HUDEP-2 (cell line): ENCODE data around the gene TMEM82.
"Not testable (repeated sequence)": the region's sequence is repeated elsewhere in the genome, so short reads cannot be mapped to it uniquely, and the experiment has no call there.

Source experiments
- DNase-seq, 76 experiments: peaks; one replicate each; lab custom pipeline; 2025; ENCODE audit not compliant: unreplicated experiment in 76 of 76; lab: John Stamatoyannopoulos, UW

The TMEM82 gene

GRCh38 chr1:15742339-15742801, at the start of gene TMEM82:
Gene TMEM82 (plus strand): TSS chr1:15742499. CDS start chr1:15742560, 61 bp downstream.
- no peak for DNase-seq

DNA sequence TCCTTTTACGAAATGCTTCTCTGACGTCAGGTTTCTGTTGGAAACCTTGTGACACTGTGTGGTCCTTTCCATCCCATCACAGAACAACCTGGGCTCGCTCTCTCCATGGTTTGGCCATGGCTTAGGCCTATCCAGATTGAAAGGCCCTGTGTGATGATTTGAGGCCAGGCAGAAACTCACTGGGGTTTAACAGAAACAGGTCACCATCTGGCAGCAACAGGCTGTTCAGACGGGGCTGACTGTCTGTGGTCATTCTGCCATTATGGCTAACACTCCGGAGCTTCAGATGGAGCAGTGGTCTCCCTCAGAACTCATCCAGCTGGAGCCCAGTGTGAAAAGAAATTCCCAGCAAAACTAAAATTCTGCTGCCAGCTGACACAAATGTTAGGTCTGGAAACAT, 48.9 kb upstream of the TMEM82 start:
- DNase-seq: no peak

DNA sequence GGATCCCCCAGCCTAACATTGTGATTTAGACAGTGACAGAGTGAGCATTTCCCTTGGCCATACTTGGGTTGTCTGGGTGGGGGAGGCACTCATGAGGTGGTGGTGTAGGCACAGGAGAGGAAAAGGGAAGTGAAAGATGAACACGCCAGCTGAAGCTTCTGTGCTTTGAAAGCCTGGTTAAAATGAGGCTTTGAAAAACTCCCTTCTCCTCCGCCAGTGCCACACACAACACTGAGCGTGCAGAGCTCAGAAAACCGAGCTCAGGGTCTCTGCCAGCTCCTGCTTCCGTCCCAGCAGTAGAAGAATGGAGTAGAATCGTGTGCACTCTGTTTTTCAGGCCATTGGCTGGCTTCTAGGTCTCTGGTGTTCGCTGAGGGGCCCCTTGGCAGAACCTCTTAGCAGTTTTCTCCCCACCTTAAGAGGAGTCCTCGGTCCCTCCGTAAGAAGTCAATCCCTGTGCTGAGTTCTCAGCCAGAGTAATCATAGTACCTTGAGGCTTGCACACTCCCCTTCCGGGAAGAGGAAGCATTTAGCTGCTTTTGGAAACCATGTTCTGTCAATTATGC, 45.3 kb upstream of the TMEM82 start:
- peak in 4 of 76 experiments; percentile 14 to 25 (median 16) for DNase-seq

GRCh38 chr1:15698201-15698600, 44.1 kb upstream of the TMEM82 start:
- no peak for DNase-seq

DNA sequence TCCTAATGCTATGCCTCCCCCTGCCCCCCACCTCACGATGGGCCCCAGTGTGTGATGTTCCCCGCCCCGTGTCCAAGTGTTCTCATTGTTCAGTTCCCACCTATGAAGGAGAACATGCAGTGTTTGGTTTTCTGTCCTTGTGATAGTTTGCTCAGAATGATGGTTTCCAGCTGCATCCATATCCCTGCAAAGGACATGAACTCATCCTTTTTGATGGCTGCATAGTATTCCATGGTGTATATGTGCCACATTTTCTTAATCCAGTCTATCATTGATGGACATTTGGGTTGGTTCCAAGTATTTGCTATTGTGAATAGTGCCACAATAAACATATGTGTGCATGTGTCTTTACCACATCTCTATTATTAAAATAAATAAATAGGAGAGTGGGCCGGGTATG, 43.0 kb upstream of the TMEM82 start:
- not testable (repeated sequence) for DNase-seq

DNA sequence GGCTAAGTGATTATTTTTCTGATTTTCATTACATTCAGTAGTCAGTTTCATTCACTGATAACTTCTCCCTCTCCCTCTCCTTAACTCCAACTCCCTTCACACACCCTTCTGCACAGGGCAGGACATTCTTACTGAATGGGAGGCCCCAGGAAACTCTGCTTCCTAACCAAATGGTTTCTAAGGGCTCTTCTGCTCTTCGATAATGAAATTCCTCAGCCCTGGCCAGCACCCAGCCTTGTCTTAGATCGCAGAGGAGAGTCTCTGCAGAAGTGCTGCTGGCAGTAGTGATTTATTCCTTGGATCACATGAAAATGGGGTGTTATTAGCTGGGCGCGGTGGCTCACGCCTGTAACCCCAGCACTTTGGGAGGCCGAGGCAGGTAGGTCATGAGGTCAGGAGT, 41.8 kb upstream of the TMEM82 start:
- no peak for DNase-seq

GRCh38 chr1:15701784-15702183, 40.5 kb upstream of the TMEM82 start:
- DNase-seq: no peak

- peak in 9 of 76 experiments; percentile 5 to 32 (median 12) for DNase-seq
Measured at GRCh38 chr1:15702722-15703550, 39.4 kb upstream of the TMEM82 start.

GRCh38 chr1:15703562-15703961, 38.7 kb upstream of the TMEM82 start:
- DNase-seq: peak in 1 of 76 experiments; percentile 9

DNA sequence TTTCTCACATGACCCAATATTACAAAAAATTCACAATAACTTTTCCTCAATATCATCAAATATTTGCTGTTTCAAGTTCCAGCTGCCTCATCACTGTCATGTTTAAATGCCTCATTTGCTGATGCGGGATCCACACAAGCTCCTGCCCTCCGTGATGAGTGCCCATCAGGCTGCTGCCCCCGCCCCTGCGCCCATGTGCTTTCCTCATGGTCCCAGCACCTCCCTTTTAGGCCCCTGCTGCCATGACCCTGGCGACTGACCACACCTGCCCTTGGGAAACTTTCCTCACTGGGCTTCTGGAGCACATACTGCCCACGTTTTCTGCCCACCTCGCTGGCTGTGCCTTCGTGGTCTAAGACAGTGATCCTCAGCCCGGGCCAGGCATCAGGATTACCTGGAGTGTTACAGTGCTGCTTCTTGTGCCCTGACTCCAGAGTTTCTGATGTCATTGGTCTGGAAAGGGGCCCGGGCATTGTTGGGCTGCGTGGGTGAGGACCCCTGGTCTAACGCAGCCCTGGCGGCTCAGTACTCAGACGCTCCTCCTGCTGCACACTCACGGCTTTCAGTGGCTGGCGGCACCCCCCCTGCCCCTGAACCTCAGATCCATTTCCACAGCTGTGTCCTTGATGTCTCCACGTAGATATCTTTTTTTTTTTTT, 37.6 kb upstream of the TMEM82 start:
- no peak for DNase-seq

GRCh38 chr1:15705184-15705566, 37.1 kb upstream of the TMEM82 start:
- DNase-seq: no peak

DNA sequence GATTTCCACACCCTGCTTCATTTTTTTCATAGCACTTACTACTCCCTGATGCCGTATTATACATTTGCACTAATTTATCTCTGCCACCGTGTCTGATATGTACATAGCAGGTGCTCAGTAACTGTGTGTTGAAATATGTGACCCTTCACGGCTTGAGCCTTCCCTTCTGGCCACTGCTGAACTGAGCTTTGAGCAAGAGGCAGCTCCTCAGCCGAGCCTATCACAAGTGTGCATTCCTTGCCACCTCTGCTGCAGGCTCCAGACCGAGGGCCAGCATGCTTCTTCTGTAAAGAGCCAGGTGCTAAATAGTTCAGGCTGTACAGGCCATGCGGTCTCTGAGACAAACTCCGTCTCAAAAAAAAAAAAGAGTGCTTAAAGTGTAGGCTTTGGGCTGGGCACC, 35.5 kb upstream of the TMEM82 start:
- DNase-seq: no peak

- DNase-seq: no peak
Measured at GRCh38 chr1:15707239-15707925, 34.9 kb upstream of the TMEM82 start.

DNA sequence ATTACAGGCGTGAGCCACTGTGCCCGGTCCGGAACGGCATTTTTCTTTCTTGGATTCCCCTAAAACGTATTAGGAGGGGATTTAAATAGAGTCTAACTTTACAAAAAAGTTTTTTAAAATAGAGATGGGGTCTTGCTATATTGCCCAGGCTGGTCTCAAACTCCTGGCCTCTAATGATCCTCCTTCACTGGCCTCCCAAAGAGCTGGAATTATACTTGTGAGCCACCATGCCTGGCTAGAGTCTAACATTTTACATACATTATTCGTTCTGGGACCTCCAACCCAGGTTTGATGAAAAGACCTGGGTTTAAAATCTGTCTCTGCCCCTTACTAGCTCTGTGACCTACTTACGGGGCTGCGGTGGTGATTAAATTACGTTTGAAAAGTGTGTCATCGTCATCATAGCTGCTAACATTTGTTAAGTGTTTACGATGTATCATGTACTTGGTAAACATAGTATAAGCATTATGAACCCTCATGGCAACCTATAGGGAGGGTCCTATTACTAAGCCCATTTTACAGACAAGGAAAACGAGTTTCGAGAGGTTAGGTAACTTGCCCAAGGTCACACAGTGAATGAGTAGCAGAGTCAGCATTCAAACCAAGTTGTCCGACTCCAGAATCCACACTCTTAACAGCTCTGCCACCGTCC, 33.7 kb upstream of the TMEM82 start:
- no peak for DNase-seq

DNA sequence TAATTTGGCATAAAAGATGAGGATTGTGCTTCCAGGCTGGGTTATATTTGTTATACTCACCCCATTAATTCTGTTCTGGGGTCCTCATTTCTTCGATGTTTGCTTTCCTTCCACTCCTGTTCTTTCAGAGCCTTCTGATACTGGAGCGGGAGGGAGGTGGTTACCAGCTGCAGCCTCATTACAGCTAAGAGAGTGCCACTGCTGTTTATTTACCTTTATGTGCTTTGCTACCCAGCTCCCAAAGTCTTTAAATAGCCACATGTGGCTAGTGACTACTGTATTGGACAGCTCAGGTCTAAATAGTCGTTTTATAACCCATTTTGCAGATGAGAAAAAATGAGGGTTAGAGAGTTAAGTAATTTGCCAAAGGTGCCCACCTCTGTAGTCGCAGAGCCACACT, 33.1 kb upstream of the TMEM82 start:
- no peak for DNase-seq

GRCh38 chr1:15712168-15712567, 30.1 kb upstream of the TMEM82 start:
- DNase-seq: no peak

DNA sequence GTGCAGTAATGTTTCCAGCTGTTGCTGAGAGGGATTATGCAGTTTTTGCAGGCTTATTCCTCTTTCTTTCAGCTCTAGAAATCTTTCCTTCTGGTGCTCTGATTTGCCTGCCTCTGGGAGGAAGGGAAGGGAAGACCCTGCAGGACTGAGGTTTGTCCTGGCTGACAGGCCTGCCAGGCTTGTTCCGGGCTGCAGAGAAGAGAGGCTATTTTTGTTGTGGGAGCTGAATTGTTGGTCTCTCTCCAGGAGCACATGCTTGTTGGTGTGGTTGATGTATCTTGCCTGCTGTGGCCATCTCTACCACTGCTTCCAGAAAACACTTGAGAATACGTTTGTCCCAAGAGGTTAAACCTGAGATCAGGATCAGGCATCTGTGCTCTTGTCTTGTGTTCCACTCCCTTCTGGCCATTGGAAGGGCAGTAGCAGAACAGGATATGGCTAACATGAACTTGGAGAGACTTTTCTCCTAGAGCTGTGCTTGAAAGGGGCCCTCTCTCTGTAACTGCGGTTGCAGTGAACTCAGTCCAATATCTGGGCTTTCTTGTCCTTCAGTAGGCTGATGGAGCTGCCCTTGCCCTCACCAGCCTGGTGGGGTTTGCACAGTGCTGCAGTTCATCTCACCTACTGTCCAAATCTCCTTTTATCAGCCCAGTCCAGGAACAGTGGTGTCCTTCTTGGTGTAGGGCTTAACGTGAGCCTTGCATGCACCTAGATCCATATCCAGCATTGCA, 27.7 kb upstream of the TMEM82 start:
- DNase-seq: no peak

DNA sequence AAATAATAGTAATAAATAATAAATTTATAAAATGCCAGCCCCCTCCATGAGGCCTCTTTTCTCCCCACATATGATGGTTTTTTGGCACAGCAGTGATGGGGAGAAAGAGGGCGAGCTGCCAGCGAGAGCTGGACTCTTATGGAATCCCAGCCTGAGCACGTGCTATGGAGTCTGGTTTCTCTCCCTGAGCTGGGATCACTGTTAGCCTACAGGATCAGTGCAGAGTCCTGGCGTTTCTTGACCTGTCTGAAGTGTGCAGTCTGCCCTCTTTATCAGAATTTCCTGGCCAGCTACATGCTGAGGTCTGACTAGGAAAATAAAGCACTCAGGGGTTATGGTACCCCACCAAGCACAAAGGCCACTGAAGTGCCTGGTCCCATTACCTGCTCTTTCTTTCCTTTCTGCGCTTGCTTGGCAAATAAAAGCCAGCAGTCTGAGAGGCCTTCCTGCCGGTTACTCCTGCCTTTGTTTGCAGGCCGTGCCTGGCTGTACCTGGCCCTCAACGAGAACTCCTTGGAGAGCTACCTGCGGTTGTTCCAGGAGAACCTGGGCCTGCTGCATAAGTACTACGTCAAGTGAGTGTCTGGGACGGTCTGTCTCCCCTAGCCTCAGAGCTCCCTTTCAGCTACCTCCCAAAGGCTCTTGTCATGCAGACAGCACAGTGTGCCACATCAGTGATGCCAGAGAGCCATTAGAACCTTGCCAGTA, 24.7 kb upstream of the TMEM82 start:
- DNase-seq: no peak

GRCh38 chr1:15718199-15718601, 24.1 kb upstream of the TMEM82 start:
- DNase-seq: no peak
